Subcutaneous adipose tissue (tissue), 4 donors: ENCODE measurements around the gene MADD. TPM values are rescaled to one million over a fixed set of nuclear protein-coding genes. Genes with fewer than 3 reads are reported as not detected.

Experiments used
- CTCF ChIP-seq: fragments of 450-650 bp; IDR thresholded peaks from one replicate; pipeline ENCODE4 v1.5.1; 2016; ENCODE audit warnings: low read depth, mild to moderate bottlenecking, control low read depth, antibody characterized with exemption, moderate library complexity
- total RNA-seq, 4 donors: library from RNA; depleted of rRNA; stranded (reverse); fragments of >200 nt; gene quantifications; one replicate each; pipeline ENCODE4 v1.1.0, GENCODE V29; 2016

MADD gene
- total RNA-seq, 4 donors from 2014 or later: 21.0 to 52.2 (median 44.6) TPM

- TF ChIP-seq CTCF: no peak
These were observed 38.3 kb downstream of the MADD start for GRCh38 chr11:47308050-47308823.

GRCh38 chr11:47314992-47315391, 45.1 kb downstream of the MADD start:
- no peak for TF ChIP-seq CTCF

DNA sequence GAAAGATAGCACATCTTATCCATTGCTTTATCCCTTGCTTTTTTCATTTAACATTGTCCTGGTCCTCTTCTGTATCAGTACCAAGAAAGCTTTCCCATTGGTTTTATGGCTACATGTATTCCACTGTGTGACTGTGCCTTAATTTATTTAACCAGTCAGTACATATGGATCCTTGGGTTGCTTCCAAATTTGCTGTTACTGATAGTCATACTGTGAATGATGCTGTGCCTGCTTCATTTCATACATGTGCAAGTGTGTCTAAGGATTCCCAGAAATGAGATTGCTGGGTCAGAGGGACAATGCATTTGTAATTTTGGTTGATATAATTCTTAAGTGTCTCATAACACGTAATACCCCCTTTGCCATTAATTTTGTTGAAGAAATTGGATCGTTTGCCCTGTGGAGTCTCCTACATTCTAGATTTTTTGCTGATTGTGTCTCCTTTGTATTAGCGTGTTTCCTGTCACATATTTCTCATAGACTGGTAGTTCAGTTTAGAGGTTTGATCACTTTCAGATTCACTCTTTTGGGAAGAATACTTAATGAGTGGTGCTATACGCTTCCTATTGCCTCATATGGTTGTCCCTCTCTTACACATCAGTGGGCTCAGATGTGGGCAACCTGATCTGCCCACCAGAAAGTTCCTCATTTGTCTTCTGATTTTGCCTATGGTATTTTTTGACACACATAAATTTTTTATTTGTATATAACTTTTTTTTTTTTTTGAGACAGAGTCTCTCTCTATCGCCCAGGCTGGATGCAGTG, 47.3 kb downstream of the MADD start:
- no peak for TF ChIP-seq CTCF

- TF ChIP-seq CTCF: no peak
These were observed 48.2 kb downstream of the MADD start for GRCh38 chr11:47318166-47318565.

GRCh38 chr11:47324520-47324919, 54.6 kb downstream of the MADD start:
- no peak for TF ChIP-seq CTCF

DNA sequence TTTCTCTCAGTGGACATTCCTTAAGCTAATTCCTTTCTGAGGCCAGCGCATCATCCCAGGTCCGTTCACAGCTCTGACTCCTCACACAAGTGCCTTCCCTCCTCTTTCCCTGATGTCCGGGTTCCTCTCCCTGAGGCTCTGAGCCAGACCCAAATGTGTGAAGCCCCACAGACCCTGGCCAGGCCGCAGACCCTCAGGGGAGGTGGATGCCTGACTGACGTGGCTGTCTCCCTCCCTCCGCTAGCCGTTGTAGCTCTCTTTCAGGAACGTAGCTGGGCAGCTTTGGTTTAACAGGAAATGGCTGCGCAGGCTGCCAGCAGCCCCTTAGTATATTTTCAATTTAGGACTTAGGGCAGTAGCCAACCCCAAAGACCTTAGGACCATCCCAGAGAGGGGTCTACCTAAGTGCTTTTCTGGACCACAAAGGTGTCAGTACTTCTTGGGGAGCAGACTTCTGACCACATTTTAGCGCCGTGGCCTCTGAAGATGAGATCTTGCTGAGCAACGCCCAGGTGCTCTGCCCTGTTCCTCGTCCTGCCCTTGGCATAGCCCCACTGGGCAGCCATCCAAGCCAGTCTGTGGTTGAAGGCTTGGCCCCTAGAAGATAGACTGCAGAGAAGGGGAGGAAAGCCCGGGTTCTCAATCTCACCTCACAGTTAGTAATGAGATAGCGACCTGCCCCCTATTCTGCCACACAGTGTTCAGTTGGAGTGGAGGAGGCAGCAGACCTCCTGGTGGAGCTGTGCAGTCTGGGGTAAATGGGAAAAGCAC, 55.5 kb downstream of the MADD start:
- TF ChIP-seq CTCF: no peak

- TF ChIP-seq CTCF: no peak
These were observed 56.3 kb downstream of the MADD start for GRCh38 chr11:47326198-47326597.
